Endothelial cell (in vitro differentiated cells): ENCODE measurements around the gene MAP1A. TPM values are rescaled to one million over a fixed set of nuclear protein-coding genes. Genes with fewer than 3 reads are reported as not detected.
"Not testable (repeated sequence)": the region's sequence is repeated elsewhere in the genome, so short reads cannot be mapped to it uniquely, and the experiment has no call there.

Experiments
- DNase-seq: peaks from one replicate; pipeline ENCODE4 v3.0.0; 2021; ENCODE audit warnings: low spot score
- H3K27ac Mint-ChIP-seq: one replicate; pipeline ENCODE4 v1.8.0; 2021; ENCODE audit warnings: mixed read lengths, inconsistent platforms; ENCODE audit not compliant: unreplicated experiment
- H3K27me3 Mint-ChIP-seq: one replicate; pipeline ENCODE4 v1.8.0; 2021; ENCODE audit warnings: mild to moderate bottlenecking, moderate library complexity, mixed read lengths, inconsistent platforms; ENCODE audit not compliant: unreplicated experiment
- H3K36me3 Mint-ChIP-seq: one replicate; pipeline ENCODE4 v1.8.0; 2021; ENCODE audit warnings: mild to moderate bottlenecking, low read depth, mixed read lengths, inconsistent platforms; ENCODE audit not compliant: unreplicated experiment
- H3K4me1 Mint-ChIP-seq: one replicate; pipeline ENCODE4 v1.8.0; 2021; ENCODE audit warnings: mild to moderate bottlenecking, mixed read lengths, inconsistent platforms; ENCODE audit not compliant: unreplicated experiment
- H3K4me3 Mint-ChIP-seq: one replicate; pipeline ENCODE4 v1.8.0; 2021; ENCODE audit warnings: mild to moderate bottlenecking, mixed read lengths, inconsistent platforms; ENCODE audit not compliant: unreplicated experiment
- H3K9me3 Mint-ChIP-seq: one replicate; pipeline ENCODE4 v1.8.0; 2021; ENCODE audit warnings: mixed read lengths, inconsistent platforms; ENCODE audit not compliant: unreplicated experiment
- total RNA-seq: library from RNA; stranded (reverse); fragmentation: NEBNext Ultra II Directional; extraction: Animal tissue kit (Norgen Biotek cat#: 25700); gene quantifications from one replicate; pipeline ENCODE4 v1.2.1, GENCODE V29; 2021; ENCODE audit not compliant: unreplicated experiment
- TF ChIP-seq, protein P1 (sequence below): fragments of 200-600 bp; sonication (generic); IDR thresholded peaks from one replicate; pipeline ENCODE4 v1.5.0; 2021; ENCODE audit warnings: antibody characterized with exemption; ENCODE audit not compliant: unreplicated experiment

The MAP1A gene
- total RNA-seq, 1 donor from 2014 or later = 1.8 TPM

DNA sequence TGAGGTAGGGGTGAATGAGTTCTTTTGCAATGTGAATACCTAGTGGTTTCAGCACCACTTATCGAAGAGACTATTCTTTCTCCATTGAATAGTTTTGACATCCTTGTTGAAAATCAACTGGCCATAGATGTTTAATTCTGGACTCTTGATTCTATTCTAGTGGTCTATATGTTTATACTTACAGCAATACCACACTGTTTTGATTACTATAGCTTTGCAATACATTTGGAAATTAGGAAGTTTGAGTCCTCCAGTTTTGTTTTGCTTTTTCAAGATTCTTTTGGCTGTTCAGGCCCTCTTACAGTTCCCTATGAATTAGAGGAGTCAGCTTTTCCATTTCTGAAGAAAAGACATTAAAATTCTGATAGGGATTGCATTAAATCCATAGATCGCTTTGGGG, 30.1 kb downstream of the MAP1A start:
- H3K4me3 Mint-ChIP-seq = no peak overlapping the region
- H3K27me3 Mint-ChIP-seq = no peaks in the 10 kb centered on the region
- TF ChIP-seq, protein P1, sequence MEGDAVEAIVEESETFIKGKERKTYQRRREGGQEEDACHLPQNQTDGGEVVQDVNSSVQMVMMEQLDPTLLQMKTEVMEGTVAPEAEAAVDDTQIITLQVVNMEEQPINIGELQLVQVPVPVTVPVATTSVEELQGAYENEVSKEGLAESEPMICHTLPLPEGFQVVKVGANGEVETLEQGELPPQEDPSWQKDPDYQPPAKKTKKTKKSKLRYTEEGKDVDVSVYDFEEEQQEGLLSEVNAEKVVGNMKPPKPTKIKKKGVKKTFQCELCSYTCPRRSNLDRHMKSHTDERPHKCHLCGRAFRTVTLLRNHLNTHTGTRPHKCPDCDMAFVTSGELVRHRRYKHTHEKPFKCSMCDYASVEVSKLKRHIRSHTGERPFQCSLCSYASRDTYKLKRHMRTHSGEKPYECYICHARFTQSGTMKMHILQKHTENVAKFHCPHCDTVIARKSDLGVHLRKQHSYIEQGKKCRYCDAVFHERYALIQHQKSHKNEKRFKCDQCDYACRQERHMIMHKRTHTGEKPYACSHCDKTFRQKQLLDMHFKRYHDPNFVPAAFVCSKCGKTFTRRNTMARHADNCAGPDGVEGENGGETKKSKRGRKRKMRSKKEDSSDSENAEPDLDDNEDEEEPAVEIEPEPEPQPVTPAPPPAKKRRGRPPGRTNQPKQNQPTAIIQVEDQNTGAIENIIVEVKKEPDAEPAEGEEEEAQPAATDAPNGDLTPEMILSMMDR = no peak
- H3K4me1 Mint-ChIP-seq = no peaks in the 10 kb centered on the region
- H3K9me3 Mint-ChIP-seq = no peaks in the 10 kb centered on the region
- no peak for DNase-seq
- H3K27ac Mint-ChIP-seq = no peak overlapping the region
- H3K36me3 Mint-ChIP-seq = peaks cover 7% of the 10 kb centered on the region

- no peak for DNase-seq
- Mint-ChIP-seq H3K36me3 (peaks cover 7% of the 10 kb centered on the region), H3K27me3 (no peaks in the 10 kb centered on the region), H3K9me3 (no peaks in the 10 kb centered on the region), H3K27ac (no peak overlapping the region), H3K4me1 (no peaks in the 10 kb centered on the region), H3K4me3 (no peak overlapping the region)
- TF ChIP-seq, protein P1 = no peak
Observed at GRCh38 chr15:43550527-43551363, 33.3 kb downstream of the MAP1A start.

GRCh38 chr15:43552256-43552655, 34.8 kb downstream of the MAP1A start:
- no peak overlapping the region for H3K27ac Mint-ChIP-seq
- H3K27me3 Mint-ChIP-seq = no peaks in the 10 kb centered on the region
- TF ChIP-seq, protein P1 = no peak
- no peak for DNase-seq
- H3K36me3 Mint-ChIP-seq = peaks cover 3% of the 10 kb centered on the region
- H3K4me3 Mint-ChIP-seq = no peak overlapping the region
- H3K4me1 Mint-ChIP-seq = no peaks in the 10 kb centered on the region
- H3K9me3 Mint-ChIP-seq = no peaks in the 10 kb centered on the region

GRCh38 chr15:43552986-43553385, 35.6 kb downstream of the MAP1A start:
- no peak for DNase-seq
- Mint-ChIP-seq H3K27ac (no peak overlapping the region), H3K9me3 (no peaks in the 10 kb centered on the region), H3K36me3 (no peaks in the 10 kb centered on the region), H3K4me1 (no peaks in the 10 kb centered on the region), H3K27me3 (no peaks in the 10 kb centered on the region), H3K4me3 (no peak overlapping the region)
- TF ChIP-seq, protein P1 = no peak

DNA sequence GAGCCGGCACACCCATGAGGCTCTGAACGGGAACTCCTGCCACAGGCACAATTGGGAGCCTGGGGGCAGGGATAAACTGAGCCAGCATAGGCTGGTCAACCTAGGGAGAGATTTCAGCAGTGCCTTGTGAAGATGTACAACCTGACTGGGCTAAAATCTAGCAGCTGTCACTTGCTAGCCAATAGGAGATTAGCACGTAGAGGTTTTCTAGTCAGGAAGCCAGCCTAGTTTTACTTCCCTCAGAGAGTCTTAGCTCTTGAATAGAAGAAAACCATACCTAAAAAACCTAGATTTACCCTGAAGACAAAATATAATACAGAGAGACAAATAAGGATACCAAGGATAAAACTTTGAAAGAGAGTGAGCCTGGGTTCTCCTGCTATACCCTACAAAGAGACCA, 45.3 kb downstream of the MAP1A start:
- H3K36me3 Mint-ChIP-seq, H3K9me3 Mint-ChIP-seq, H3K27ac Mint-ChIP-seq, H3K4me3 Mint-ChIP-seq, H3K4me1 Mint-ChIP-seq, DNase-seq, H3K27me3 Mint-ChIP-seq: not testable (repeated sequence)

GRCh38 chr15:43563793-43564192, 46.4 kb downstream of the MAP1A start:
- H3K27ac Mint-ChIP-seq, H3K4me3 Mint-ChIP-seq, H3K9me3 Mint-ChIP-seq, H3K36me3 Mint-ChIP-seq, DNase-seq, H3K4me1 Mint-ChIP-seq, H3K27me3 Mint-ChIP-seq: not testable (repeated sequence)

DNA sequence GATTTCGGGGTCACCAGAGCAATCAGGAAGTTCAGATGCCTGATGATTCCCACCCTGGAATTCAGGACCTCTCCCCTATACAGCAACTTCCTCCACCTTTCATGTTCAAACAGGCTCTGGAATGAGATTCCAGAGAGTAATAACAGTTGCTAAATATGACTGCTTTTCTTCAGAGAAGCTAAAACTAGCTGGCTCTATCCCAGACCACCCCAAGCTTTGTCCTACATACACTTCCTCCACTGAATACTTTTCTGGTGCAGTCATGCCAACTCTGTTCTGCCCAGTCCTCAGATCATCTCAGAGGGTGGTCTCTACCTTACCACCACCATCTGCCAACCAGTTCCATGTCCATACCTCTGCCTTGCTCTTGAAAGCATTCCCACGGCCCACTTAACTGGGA, 49.2 kb downstream of the MAP1A start:
- not testable (repeated sequence) for H3K9me3 Mint-ChIP-seq, H3K27ac Mint-ChIP-seq, H3K36me3 Mint-ChIP-seq, H3K27me3 Mint-ChIP-seq, H3K4me3 Mint-ChIP-seq, DNase-seq, H3K4me1 Mint-ChIP-seq

DNA sequence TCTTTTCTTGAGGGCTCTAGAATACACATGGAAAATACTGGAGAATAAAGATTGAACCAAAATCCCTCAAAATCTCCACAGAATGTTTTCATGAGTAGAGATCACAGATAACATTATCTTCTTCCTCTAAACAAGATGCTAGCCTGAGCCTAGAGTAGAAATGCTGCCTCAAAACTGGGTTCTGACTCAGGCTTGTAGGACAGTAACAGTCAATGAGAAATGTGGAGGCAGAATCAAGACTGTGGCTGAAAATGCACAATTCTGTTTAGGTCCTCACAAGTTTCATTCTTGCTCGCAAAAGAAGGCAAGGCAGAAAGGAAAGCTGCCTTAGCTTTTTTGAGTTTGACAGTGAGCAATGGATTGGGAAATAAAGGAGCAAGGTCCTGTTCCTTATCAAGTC, 57.2 kb downstream of the MAP1A start:
- not testable (repeated sequence) for H3K36me3 Mint-ChIP-seq, H3K9me3 Mint-ChIP-seq, H3K27me3 Mint-ChIP-seq, H3K4me3 Mint-ChIP-seq, H3K27ac Mint-ChIP-seq, DNase-seq, H3K4me1 Mint-ChIP-seq
